WERI-Rb-1 (cell line): Measurements from ENCODE around the gene POMGNT1.

Experiments used
- DNase-seq: peaks from one replicate; pipeline ENCODE4 v3.0.0-alpha.2; 2020
- H3K27ac ChIP-seq: fragments of 250-450 bp; sonication (Bioruptor Pico); 2 replicates; pipeline ENCODE4 v1.5.1; 2020; ENCODE audit warnings: mild to moderate bottlenecking, moderate library complexity
- H3K27me3 ChIP-seq: fragments of 250-450 bp; sonication (Bioruptor Pico); 2 replicates; pipeline ENCODE4 v1.5.1; 2021; ENCODE audit warnings: mild to moderate bottlenecking, low read depth, moderate library complexity; ENCODE audit not compliant: insufficient read depth, severe bottlenecking
- H3K36me3 ChIP-seq: fragments of 250-450 bp; sonication (Bioruptor Pico); 2 replicates; pipeline ENCODE4 v1.5.1; 2020; ENCODE audit warnings: mild to moderate bottlenecking, moderate library complexity
- H3K4me3 ChIP-seq: 2 replicates; pipeline ENCODE4 v1.5.1; 2011; ENCODE audit warnings: low read depth, mild to moderate bottlenecking, control low read depth, low read length
- H3K9me3 ChIP-seq: fragments of 250-450 bp; sonication (Bioruptor Pico); 2 replicates; pipeline ENCODE4 v1.5.1; 2021; ENCODE audit warnings: mild to moderate bottlenecking, moderate library complexity; ENCODE audit not compliant: severe bottlenecking
- CTCF ChIP-seq: IDR thresholded peaks from 2 replicates; pipeline ENCODE4 v1.5.1; 2011; ENCODE audit warnings: low read depth, mild to moderate bottlenecking, control low read depth, inconsistent platforms, low read length

Gene POMGNT1

GRCh38 chr1:46152016-46152415 is 46.2 kb downstream of the POMGNT1 start:
- Histone ChIP-seq H3K4me3 (no peak overlapping the region), H3K9me3 (no peaks in the 10 kb centered on the region), H3K27me3 (no peaks in the 10 kb centered on the region), H3K27ac (no peak overlapping the region), H3K36me3 (no peaks in the 10 kb centered on the region)
- no peak for TF ChIP-seq CTCF
- no peak for DNase-seq

GRCh38 chr1:46150085-46150484 is 48.1 kb downstream of the POMGNT1 start:
- no peaks in the 10 kb centered on the region for H3K9me3 ChIP-seq
- no peak overlapping the region for H3K27ac ChIP-seq
- no peak for TF ChIP-seq CTCF
- DNase-seq = no peak
- no peaks in the 10 kb centered on the region for H3K36me3 ChIP-seq
- no peak overlapping the region for H3K4me3 ChIP-seq
- no peaks in the 10 kb centered on the region for H3K27me3 ChIP-seq

GRCh38 chr1:46148318-46148717 is 49.9 kb downstream of the POMGNT1 start:
- Histone ChIP-seq H3K4me3 (no peak overlapping the region), H3K27me3 (no peaks in the 10 kb centered on the region), H3K27ac (no peak overlapping the region), H3K36me3 (no peaks in the 10 kb centered on the region), H3K9me3 (no peaks in the 10 kb centered on the region)
- DNase-seq = no peak
- no peak for TF ChIP-seq CTCF
